PFSK-1 (cell line): ENCODE measurements around the gene DPF3.

Experiments
- FOXP2 ChIP-seq: optimal IDR thresholded peaks from 2 replicates; pipeline ENCODE3; 2011; ENCODE audit warnings: borderline replicate concordance, control low read depth, inconsistent platforms; ENCODE audit not compliant: insufficient read depth; ENCODE audit errors: extremely low read length, extremely low read depth
- POLR2AphosphoS5 ChIP-seq: IDR thresholded peaks from 2 replicates; pipeline ENCODE4 v1.6.1; 2012; ENCODE audit warnings: low read depth, mild to moderate bottlenecking, control low read depth, low read length, moderate library complexity
- SIN3A ChIP-seq: IDR thresholded peaks from 2 replicates; pipeline ENCODE4 v1.6.1; 2012; ENCODE audit warnings: mild to moderate bottlenecking, low read length, moderate library complexity, borderline replicate concordance; ENCODE audit not compliant: insufficient read depth
- TAF1 ChIP-seq: IDR thresholded peaks from 2 replicates; pipeline ENCODE4 v1.6.1; 2012; ENCODE audit warnings: low read length, control low read depth, borderline replicate concordance; ENCODE audit not compliant: insufficient read depth
- TF ChIP-seq, protein P1 (sequence below), 2 experiments: IDR thresholded peaks; 2 replicates each; pipeline versions ENCODE4 v1.6.1 to v1.8.0; 2011 to 2012; ENCODE audit warnings: low read depth in 2 of 2, low read length in 2 of 2, control low read depth in 1 of 2, inconsistent platforms in 1 of 2, mild to moderate bottlenecking in 1 of 2, moderate library complexity in 1 of 2; ENCODE audit not compliant: insufficient read depth in 1 of 2

Gene DPF3

GRCh38 chr14:72876005-72876709 is 17.7 kb downstream of the DPF3 start:
- TF ChIP-seq SIN3A (no peak), TAF1 (no peak)

DNA sequence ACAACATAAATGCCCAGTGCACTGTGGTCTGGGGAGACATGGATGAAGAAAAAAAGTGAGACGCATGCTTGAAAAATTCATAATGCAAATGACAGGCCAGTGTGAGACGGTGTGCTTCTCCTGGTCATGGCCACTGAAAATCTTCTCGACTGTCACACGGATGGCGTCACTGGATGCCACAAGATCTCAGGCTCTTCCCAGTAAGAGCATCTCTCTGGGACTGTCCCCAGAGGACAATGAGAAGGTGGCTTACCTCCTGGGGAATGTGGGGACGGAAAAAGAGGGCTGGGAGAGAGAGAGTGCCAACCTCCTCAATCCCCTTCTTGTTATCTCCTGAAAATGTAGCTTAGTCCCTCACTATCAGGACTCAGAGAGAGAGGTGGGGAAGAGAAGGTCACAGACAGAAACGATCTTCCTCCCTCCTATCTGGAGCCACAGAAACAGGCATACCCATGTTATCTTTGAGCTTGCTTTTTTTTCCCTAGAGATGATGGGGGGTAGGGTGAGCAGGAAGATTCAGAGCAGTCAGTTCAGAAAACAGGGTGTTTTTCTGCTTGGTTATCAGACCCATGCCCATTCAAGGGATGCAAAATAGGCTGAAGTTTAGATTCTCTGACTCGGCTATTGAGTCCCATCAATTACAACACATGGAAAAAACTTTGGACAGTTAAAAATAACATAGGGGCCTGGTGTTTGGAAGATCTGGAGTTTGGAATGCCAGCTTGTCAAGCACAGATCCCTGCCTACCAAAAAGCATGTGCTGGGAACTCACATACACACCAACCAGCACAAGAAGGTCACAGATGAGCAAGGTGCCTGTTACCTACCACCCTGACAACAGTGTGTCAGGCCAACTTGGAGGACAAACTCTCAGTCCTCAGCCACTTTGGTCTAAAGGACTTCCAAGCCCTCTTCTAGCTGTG is 24.2 kb downstream of the DPF3 start:
- TF ChIP-seq TAF1 (no peak), FOXP2 (no peak)

- TF ChIP-seq FOXP2 (no peak), TAF1 (no peak), POLR2AphosphoS5 (no peak), SIN3A (no peak)
- TF ChIP-seq, protein P1, sequence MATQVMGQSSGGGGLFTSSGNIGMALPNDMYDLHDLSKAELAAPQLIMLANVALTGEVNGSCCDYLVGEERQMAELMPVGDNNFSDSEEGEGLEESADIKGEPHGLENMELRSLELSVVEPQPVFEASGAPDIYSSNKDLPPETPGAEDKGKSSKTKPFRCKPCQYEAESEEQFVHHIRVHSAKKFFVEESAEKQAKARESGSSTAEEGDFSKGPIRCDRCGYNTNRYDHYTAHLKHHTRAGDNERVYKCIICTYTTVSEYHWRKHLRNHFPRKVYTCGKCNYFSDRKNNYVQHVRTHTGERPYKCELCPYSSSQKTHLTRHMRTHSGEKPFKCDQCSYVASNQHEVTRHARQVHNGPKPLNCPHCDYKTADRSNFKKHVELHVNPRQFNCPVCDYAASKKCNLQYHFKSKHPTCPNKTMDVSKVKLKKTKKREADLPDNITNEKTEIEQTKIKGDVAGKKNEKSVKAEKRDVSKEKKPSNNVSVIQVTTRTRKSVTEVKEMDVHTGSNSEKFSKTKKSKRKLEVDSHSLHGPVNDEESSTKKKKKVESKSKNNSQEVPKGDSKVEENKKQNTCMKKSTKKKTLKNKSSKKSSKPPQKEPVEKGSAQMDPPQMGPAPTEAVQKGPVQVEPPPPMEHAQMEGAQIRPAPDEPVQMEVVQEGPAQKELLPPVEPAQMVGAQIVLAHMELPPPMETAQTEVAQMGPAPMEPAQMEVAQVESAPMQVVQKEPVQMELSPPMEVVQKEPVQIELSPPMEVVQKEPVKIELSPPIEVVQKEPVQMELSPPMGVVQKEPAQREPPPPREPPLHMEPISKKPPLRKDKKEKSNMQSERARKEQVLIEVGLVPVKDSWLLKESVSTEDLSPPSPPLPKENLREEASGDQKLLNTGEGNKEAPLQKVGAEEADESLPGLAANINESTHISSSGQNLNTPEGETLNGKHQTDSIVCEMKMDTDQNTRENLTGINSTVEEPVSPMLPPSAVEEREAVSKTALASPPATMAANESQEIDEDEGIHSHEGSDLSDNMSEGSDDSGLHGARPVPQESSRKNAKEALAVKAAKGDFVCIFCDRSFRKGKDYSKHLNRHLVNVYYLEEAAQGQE (IDR thresholded peaks at IDR 0.05; ENCODE audit: insufficient read depth in 1 of 2, low read depth in 2 of 2, low read length in 2 of 2): no peak
These were observed 25.4 kb downstream of the DPF3 start for GRCh38 chr14:72868500-72868899.

- no peak for TF ChIP-seq SIN3A
- TF ChIP-seq POLR2AphosphoS5: no peak
- TF ChIP-seq FOXP2: no peak
- TF ChIP-seq TAF1: no peak
- TF ChIP-seq, protein P1 (IDR thresholded peaks at IDR 0.05; ENCODE audit: insufficient read depth in 1 of 2, low read depth in 2 of 2, low read length in 2 of 2): no peak
These were observed 29.1 kb downstream of the DPF3 start for GRCh38 chr14:72864712-72865365.

DNA sequence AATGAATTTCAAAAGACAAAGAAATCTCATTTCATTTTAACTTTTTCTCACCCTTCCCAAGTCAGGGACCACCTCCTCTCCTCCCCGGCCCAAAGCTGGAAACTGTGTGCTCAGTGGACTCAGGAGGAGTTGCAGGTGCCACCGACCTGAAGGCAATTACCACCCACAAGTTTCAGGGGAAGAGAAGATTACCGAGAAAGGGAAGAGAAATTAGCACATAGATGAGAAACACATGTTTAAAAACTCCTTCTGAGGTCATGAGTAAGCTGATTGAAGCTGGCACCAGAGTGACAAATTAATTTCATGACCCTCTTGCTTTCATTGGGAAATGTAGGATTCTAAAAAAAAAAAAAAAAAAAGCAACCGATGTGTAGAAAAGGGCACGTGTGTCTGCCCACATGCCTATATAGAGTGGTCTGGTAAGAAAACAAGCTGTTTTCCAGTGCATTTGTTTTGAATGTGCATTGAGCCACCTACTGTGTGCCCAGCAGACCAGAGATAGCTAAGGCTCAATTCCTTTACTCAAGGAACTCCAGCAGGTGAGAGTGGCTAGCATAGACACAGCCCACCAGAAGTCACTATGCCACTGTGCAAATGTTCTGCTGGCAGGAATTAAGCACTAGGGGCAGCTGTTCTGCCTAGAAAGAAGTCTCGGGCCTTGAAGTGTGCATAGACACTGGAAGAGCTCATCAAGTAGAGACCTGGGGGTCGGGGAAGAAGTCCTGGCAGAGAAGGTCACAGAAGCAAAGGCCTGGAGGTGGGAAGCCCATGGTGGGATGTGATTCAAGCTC is 30.5 kb downstream of the DPF3 start:
- TF ChIP-seq POLR2AphosphoS5: no peak
- TF ChIP-seq, protein P1 (IDR thresholded peaks at IDR 0.05; ENCODE audit: insufficient read depth in 1 of 2, low read depth in 2 of 2, low read length in 2 of 2): no peak
- no peak for TF ChIP-seq FOXP2
- TF ChIP-seq TAF1: no peak
- TF ChIP-seq SIN3A: no peak
